Muscle of back (tissue), 11 donors: Measurements from ENCODE around the gene DMKN. TPM values are rescaled to one million over a fixed set of nuclear protein-coding genes. Genes with fewer than 3 reads are reported as not detected.

Experiments used
- DNase-seq, 3 donors: peaks; one replicate each; pipeline versions ENCODE4 v3.0.0 to v3.0.0-alpha.2; 2013
- polyA plus RNA-seq, 10 donors: library from polyadenylated mRNA; unstranded; fragments of 120-200 nt; gene quantifications; one replicate each; pipeline ENCODE4 v1.2.1, GENCODE V29; 2013; ENCODE audit not compliant: insufficient read length in 10 of 10

Gene DMKN
- polyA plus RNA-seq, 10 donors = 0.46 to 53.6 (median 1.5) TPM

DNA sequence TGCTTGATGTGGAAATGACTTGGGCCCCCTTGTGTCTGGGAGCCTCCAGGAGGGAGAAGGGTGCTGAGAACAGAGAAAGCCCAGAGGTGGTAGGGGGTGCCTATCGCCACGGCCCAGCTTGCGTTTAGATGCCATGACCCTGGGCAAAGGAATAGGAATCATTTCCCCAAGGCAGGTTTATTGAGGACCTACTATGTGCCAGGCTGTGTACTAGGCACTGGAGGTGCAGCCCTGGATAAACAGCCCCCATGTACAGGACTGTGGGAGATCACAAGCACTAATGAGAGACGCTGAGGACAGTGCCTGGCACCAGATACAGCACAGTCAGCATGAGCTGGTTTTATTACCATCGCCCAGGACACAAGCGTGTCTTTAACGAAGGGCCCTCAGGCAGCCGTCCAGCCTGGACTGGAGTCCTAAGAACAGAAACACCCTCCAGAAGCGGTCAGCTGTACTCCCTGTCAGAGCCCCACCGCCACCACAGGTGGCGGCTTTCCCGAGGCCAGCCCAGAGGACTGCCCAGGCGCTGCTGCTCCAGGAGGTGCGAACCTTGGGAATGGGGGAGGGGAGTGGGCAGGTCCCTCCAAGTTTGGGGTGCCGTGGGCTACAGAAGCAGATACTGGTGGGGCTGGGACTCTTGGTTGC is 36.6 kb upstream of the DMKN start:
- no peak for DNase-seq

- peak in 2 of 3 donors; percentile 38 to 68 for DNase-seq
Observed at GRCh38 chr19:35549174-35549788, 35.8 kb upstream of the DMKN start.

- no peak for DNase-seq
Observed at GRCh38 chr19:35546532-35546931, 33.1 kb upstream of the DMKN start.

- no peak for DNase-seq
Observed at GRCh38 chr19:35545855-35546381, 32.5 kb upstream of the DMKN start.

DNA sequence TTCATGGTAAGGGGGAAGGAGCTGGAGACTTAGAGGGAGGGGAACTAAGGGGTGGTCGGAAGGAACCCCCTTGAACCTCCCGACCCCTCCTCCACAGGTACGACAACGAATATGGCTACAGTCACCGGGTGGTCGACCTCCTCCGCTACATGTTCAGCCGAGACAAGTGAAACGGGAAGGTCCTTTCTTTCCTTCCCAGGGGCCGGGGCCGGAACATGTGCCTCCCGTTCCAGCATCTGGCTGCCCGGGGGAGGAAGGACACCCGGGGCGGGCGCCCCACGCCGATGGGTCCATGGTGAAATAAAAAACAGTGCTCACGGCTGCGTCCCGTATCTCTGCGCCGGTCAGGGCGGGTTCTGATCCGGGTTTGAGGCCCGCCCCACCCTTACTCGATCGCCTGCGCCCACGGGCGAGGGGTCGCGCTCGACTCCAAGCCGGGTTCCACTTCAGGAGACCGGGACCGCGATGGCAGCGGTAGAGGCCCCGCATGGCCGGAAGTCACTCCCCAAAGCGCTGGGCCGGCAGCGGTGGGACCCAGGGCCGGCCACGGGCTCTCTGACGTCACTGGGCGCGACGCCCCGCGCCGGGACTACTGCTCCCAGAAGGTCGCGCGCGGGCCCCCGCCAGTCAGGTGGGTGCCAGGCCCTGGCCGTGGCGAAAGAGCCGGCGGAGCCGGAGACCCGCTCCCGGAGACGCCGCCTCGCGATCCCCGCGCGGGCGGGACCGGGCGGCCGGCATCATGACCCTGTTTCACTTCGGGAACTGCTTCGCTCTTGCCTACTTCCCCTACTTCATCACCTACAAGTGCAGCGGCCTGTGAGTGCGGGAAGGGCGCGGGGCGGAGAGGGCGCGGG is 31.8 kb upstream of the DMKN start, which contains the start of gene TMEM147:
Gene TMEM147 (plus strand): TSS at position 626 of the 854 bp plus-strand sequence. CDS start 114 bp downstream, at position 740.
- peak; percentile 84 to 96 (median 93) for DNase-seq

- DNase-seq = no peak
Observed at GRCh38 chr19:35544110-35544802, 30.8 kb upstream of the DMKN start.

- DNase-seq = no peak
Observed at GRCh38 chr19:35543280-35544109, 30.0 kb upstream of the DMKN start.

DNA sequence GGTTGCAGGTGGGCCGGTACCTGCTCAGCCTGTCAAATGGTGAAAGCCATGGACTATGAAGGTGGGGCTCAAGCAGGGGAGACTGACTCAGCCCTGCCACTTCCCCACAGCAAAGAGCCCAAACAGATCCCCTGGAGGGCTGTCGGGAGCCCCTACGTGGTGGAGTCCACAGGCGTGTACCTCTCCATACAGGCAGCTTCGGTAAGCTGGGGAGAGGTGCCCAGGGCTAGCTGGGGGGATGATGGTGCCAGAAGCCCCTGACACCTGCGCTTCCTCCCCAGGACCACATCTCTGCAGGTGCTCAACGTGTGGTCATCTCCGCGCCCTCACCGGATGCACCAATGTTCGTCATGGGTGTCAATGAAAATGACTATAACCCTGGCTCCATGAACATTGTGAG is 28.8 kb upstream of the DMKN start:
- no peak for DNase-seq

GRCh38 chr19:35540356-35540927 is 27.0 kb upstream of the DMKN start:
- DNase-seq = no peak

DNA sequence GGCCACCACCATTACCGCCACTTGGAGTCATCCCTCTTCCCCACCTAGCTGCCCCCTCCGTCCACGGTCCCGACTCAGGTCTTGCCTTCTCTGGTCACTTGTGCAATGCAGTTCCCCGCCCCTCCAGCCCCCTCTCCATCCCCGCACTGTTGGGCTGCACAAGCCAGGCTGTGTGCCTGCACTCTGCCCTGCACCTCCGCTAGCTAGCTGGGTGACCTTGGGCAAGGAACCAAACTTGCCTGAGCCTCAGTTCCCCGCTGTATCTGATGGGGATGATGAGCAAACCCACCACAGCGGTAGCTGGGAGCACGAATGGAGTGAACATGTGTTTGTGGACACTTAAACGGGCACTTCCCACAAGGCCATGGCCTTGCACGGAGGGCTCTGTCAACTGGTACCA is 26.4 kb upstream of the DMKN start:
- no peak for DNase-seq

DNA sequence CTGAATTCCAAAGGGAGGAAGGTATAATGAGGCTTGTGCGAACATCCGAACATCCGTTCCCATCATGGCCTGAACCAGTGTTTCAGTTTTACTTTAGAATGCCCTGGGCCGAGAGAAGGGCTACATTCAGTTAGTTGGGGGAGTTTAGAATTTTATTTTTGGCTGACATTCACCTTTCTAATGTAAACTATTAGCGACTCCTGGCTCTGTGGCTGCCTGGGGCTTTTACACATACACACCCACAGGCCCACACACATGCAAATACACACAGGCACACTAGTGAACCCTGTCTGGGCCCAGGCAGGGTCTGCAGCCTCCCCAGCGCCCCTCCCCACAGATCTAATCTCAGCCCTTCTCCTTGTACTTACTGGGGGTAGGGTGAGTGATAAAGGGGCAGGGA is 25.9 kb upstream of the DMKN start:
- no peak for DNase-seq

DNA sequence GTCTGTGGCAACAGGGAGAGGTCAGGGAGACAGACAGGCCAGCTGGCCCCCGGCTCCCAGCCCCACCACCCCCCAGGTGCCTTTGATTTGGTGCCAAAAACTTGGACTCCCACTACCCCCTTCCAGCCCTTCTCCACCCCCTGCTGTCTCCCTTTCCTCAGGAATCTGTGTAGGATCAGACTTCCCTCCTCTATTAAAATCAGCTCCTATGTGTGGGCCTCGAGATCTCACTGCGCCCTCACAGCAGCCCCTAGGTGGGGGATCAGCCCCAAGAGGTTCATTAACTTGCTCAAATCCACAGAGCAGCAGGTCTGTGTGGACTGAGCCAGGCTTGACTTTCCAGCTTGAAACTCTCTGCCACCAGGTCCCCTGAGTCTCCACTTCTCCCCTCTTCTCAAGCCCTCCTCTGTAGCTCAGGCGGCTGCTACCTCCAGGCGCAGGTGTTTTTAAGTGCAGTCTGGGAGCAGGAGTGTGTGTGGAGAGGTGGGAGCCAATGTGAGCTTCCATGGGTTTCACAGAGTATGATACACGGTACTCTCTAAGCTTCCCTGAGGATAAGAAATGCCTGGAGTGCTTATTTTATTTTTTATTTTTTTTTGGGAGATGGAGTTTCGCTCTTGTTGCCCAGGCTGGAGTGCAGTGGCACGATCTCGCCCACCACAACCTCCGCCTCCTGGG is 21.5 kb upstream of the DMKN start:
- no peak for DNase-seq

DNA sequence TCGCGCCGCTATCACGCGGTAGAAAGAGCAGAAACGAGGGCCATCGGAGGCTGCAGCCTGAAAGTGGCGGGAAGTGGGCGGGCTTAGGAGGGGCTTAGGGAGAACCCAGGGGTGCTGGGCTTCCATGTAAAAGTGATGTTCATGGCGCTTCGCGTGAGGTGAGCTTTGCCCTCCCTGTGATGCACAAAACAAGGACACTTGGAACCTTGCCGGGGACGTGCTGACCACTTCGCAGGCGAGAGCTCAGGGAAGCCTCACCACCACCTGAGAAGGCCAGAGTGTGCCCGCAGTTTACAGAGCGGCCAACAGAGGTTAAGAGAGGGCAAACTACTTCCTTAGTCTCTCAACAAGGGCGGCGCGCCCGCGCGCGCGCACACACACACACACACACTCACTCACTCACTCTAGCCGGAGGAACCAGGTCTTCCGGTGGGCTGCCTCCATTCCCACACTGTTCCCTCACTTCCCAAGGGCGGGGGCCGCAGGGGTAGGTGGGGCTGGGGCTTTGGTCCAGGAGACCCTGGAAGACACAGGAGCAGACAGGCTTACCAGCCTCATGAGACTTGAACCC is 20.5 kb upstream of the DMKN start:
- DNase-seq = no peak

DNA sequence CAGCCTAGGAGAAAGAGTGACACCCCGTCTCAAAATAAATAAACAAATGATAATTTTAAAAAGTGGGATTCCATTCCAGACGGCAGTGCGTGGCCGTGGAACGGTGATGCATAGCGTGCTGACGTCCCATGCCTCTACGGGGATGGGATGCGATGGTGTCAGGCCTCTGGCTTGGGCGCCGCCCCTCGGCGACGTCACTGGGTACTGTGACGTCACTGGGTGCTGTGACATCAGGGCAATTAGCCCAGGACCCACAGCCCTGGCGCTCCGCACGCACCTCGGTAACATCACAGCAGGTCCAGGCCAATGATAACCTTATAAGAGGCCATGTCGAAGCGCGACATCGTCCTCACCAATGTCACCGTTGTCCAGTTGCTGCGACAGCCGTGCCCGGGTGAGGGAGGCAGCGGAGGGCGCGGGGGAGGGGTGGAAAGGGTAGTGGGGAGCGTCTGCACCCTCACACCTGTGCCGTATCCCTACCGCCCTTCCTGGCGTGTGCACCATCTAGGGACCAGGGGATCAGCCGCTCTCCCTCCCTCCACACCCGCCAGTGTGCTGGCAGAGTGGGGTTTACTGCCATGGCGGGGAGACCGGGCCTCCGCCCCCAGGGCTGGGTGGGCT is 19.9 kb upstream of the DMKN start, which contains the start of gene GAPDHS:
Gene GAPDHS (plus strand): TSS at position 256 of the 621 bp plus-strand sequence. CDS start 72 bp downstream, at position 328.
- DNase-seq = no peak

DNA sequence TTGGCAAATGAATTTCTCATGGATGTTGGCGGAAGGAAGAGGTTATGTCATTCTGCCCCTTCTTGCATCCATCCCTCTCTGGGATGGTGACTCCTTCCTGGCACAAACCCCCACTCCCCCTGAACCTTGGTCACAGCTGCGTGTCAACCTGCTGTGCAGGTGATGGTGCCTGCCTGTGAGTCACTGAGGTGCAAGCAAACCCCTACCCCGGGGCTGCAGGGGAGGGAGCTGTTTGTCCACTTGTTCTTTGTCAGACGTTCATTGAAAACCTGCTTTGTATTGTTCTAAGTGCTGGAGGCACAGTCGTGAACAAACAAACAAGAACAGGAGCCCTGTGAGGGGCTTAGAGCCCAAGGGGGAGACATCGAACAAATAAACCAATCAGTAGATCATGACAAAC is 17.8 kb upstream of the DMKN start:
- no peak for DNase-seq

DNA sequence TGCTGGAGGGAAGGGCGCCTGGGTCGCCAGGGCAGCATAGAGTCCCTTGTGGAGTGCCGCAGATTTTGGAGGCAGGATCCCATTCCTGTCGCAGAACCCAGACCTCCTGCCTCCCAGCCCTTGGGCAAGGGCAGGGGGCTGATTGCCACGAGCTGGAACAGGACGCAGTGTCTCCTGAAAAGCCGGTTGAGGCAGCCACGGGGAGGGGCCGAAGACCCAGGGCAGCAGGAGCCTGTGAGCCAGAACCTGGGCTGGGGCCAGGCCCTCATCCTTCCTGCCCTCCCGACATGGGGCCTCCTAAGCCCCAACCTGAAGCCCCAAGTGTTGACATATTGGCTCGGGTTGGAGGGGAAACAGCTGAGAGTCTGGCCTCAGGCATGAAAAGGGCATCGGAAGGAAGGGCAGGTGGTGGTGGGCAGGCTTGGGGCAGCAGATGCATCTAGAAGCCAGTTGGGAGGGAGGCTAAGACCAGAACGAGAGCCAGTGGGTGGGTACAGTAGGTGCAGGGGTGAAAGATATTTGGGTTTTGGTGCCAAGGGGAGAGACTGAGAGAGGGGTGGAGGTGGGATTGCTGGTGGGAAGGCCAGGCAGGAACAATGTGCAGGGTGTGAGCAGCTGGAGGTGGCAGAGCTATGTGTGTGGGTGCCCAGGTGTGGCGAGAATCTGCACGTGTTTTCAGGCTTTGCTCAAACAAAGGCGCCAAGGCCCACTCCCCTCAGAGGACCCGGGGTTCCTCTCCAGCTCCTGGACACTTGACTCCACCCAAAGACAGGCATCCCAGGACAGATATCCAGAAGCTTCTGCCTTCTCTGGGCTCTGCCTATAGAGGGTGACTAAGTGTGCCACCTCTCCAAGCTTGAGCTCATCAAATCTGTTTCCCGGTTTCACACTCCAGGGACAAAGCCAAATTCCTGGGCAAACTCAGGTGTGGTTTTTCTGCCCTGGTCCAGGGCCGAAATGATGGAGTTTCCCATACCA is 16.1 kb upstream of the DMKN start:
- no peak for DNase-seq

DNA sequence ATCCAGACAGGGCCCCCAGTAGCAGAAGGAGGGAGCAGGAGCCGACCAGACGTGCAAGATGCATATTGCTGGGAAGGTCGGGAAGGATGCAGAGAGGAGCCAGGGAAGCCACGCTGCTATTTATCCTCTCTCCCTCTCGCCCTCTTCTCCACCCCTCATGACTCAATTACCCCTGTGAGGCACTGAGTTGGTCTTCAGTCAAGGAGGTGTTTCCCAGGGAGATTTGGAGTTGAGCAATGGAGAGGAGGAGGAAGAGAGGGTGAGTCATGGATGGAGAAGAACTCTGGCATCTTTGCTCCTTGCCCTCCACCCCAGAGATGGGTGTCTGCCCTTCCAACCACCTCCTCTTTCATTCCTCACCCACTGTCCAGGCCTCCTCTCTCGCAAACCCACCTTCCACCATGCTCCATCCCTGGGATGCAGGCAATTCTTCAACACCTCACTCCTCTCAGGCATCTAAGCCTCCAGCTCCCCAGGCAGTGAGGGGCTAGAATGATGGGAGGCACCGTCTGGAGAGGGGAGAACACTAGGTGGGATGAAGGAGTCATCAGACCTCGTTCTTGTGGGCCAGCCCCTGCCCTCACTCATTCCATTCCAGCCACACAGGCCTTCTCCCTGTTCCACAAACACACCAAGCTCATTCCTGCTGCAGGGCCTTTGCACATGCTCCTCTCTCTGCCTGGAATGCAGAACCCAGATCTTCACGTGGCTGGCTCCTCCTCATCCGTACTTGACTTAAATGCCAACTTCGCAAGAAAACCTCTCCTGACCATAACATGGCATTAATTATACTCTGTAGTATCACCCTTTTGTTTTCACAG is 15.0 kb upstream of the DMKN start, which contains the start of gene SBSN:
Gene SBSN (minus strand): TSS at position 94 of the 821 bp plus-strand sequence. CDS start 30 bp downstream, at position 64.
- DNase-seq = peak in 1 of 3 donors; percentile 36
